HepG2 (cell line): ENCODE data around the gene MXRA7. TPM values are rescaled to one million over a fixed set of nuclear protein-coding genes. Genes with fewer than 3 reads are reported as not detected.
A peak's percentile ranks its signal among the peaks of the same experiment; 100 is the strongest.

Experiments
- ATAC-seq: fragments of 200-7000 bp; cut with Tn5 transposase; 3 replicates; pipeline ENCODE4 v1.9.1; 2020; ENCODE audit warnings: mild to moderate bottlenecking, moderate library complexity
- BruUV-seq: library from RNA; stranded (reverse); fragments of 400-500 nt; replicated peaks from 2 replicates; lab custom pipeline; 2021; lab: Mats Ljungman, UMichigan
- CTCF ChIA-PET: fragments of 300-600 bp; formaldehyde crosslinking; extraction: SDS; loops from one replicate; lab custom pipeline; 2021; ENCODE audit warnings: low total read pairs, inconsistent platforms, low intra/inter-chr PET ratio; lab: Yijun Ruan, JAX
- POLR2A ChIA-PET: fragments of 350-600 bp; sonication (Branson Sonifier 250); formaldehyde crosslinking; loops from one replicate; lab custom pipeline; 2020; ENCODE audit warnings: antibody characterized with exemption, inconsistent platforms; lab: Yijun Ruan, JAX
- DNase-seq: peaks from one replicate; pipeline ENCODE4 v3.0.0-alpha.2; 2015; ENCODE audit warnings: low spot score
- FAIRE-seq: peaks from 3 replicates; lab custom pipeline; 2011; peaks lifted over from hg19 to GRCh38; lab: Jason Lieb, UNC
- H2AFZ ChIP-seq: one replicate; pipeline ENCODE4 v1.6.1; 2011; ENCODE audit warnings: low read length, inconsistent platforms
- H3K27ac ChIP-seq: fragments of 300-600 bp; 3 replicates; pipeline ENCODE4 v1.8.0; 2011; ENCODE audit warnings: mixed run types, mild to moderate bottlenecking, mixed read lengths, low read length, inconsistent platforms; ENCODE audit not compliant: insufficient read depth; ENCODE audit errors: extremely low read length
- H3K27me3 ChIP-seq, 2 experiments: fragments of 200-600 bp in 1 of 2; 2 replicates in 1 of 2; 3 replicates in 1 of 2; pipeline versions ENCODE4 v1.6.0 to v1.8.0; 2011; ENCODE audit warnings: low read length in 2 of 2, mild to moderate bottlenecking in 2 of 2, moderate library complexity in 2 of 2, inconsistent platforms in 1 of 2; ENCODE audit not compliant: insufficient read depth in 2 of 2, control insufficient read depth in 1 of 2
- H3K36me3 ChIP-seq, 2 experiments: fragments of 200-600 bp in 1 of 2; replicated peaks in 1 of 2; 2 replicates in 1 of 2; 3 replicates in 1 of 2; pipeline versions ENCODE4 v1.5.1 to v1.8.0; 2011; ENCODE audit warnings: low read length in 2 of 2, inconsistent platforms in 1 of 2; ENCODE audit not compliant: insufficient read depth in 2 of 2, control insufficient read depth in 1 of 2
- H3K4me1 ChIP-seq: 2 replicates; pipeline ENCODE4 v1.5.1; 2012; ENCODE audit warnings: low read length, inconsistent platforms; ENCODE audit not compliant: insufficient read depth
- H3K4me2 ChIP-seq: 2 replicates; pipeline ENCODE4 v1.6.0; 2011; ENCODE audit warnings: low read depth, low read length, inconsistent platforms
- H3K4me3 ChIP-seq, 3 experiments: fragments of 200-600 bp in 1 of 3; sonication (generic), shearing (Covaris generic) in 1 of 3; replicated peaks in 1 of 3; 2 replicates each; pipeline ENCODE4 v1.5.1; 2011 to 2016; ENCODE audit warnings: low read length in 3 of 3, inconsistent platforms in 2 of 3, low read depth in 2 of 3, mild to moderate bottlenecking in 2 of 3, control low read depth in 1 of 3, mixed read lengths in 1 of 3; ENCODE audit not compliant: insufficient read depth in 1 of 3
- H3K79me2 ChIP-seq: one replicate; pipeline ENCODE4 v1.6.1; 2011; ENCODE audit warnings: low read length, inconsistent platforms; ENCODE audit not compliant: insufficient read depth
- H3K9ac ChIP-seq: 2 replicates; pipeline ENCODE4 v1.6.0; 2011; ENCODE audit warnings: mild to moderate bottlenecking, low read depth, low read length, inconsistent platforms; ENCODE audit not compliant: insufficient read depth
- H3K9me3 ChIP-seq: 2 replicates; pipeline ENCODE4 v1.5.1; 2012; ENCODE audit warnings: mild to moderate bottlenecking, low read length
- H4K20me1 ChIP-seq: 2 replicates; pipeline ENCODE4 v1.6.0; 2011; ENCODE audit warnings: inconsistent platforms, mild to moderate bottlenecking, low read length, moderate library complexity; ENCODE audit not compliant: insufficient read depth
- MTA1 ChIP-seq: sonication (generic); formaldehyde crosslinking; IDR thresholded peaks from 2 replicates; pipeline ENCODE4 v1.4.0; 2020; ENCODE audit warnings: missing genetic modification reagents, mild to moderate bottlenecking, borderline replicate concordance
- NR2F2 ChIP-seq: IDR thresholded peaks from 2 replicates; pipeline ENCODE4 v1.6.1; 2012; ENCODE audit warnings: low read depth, inconsistent platforms, borderline replicate concordance
- SSRP1 ChIP-seq: IDR thresholded peaks from 2 replicates; pipeline ENCODE4 v1.6.1; 2016; ENCODE audit warnings: control low read depth
- ZBTB38 ChIP-seq: sonication (generic); formaldehyde crosslinking; IDR thresholded peaks from 2 replicates; pipeline ENCODE4 v1.5.1; 2020; ENCODE audit warnings: mild to moderate bottlenecking, missing genetic modification reagents
- ZNF83 ChIP-seq: sonication (generic); formaldehyde crosslinking; IDR thresholded peaks from 2 replicates; pipeline ENCODE4 v1.4.0; 2020; ENCODE audit warnings: missing genetic modification reagents, mild to moderate bottlenecking, borderline replicate concordance
- WGBS: methylation state at CpG from one replicate; pipeline ENCODE4 v1.1.6; 2017; ENCODE audit warnings: low lambda C conversion rate; 5-methylcytosine and 5-hydroxymethylcytosine counted together
- in situ Hi-C: cut with HindIII; loops from 2 replicates; pipeline ENCODE4 v1.10.0; 2017; ENCODE audit warnings: low pct_unique_long_range_greater_than_20kb; ENCODE audit not compliant: extremely low pct_ligation_motif_present
- intact Hi-C: fragments of 100-400 bp; cut with micrococcal nuclease; formaldehyde crosslinking; loops from one replicate; pipeline ENCODE4 v1.10.0; 2022; ENCODE audit not compliant: unreplicated experiment
- polyA plus RNA-seq, 8 experiments: library from polyadenylated mRNA; depleted of rRNA in 3 of 8; stranded (reverse) in 7 of 8; unstranded in 1 of 8; fragments of >200 nt; fragmentation: Illumina TruSeq in 4 of 8; extraction: Trizol in 4 of 8; gene quantifications; 2 replicates each; pipeline versions ENCODE4 v1.2.1 to v1.2.3, GENCODE V29; 2011 to 2016; ENCODE audit warnings: low read depth in 4 of 8, missing spikeins in 1 of 8, mixed read lengths in 1 of 8; ENCODE audit not compliant: insufficient read depth in 1 of 8
- total RNA-seq, 5 experiments: library from RNA; depleted of rRNA; stranded (reverse); fragments of >200 nt; fragmentation: Illumina TruSeq; extraction: Trizol; gene quantifications; 2 replicates each; pipeline ENCODE4 v1.2.3, GENCODE V29; 2016; ENCODE audit warnings: low read depth in 1 of 5
- TF ChIP-seq, protein P1 (sequence below): sonication (generic); formaldehyde crosslinking; IDR thresholded peaks from 2 replicates; pipeline ENCODE4 v1.4.0; 2020; ENCODE audit warnings: low read depth, mild to moderate bottlenecking, missing genetic modification reagents
- TF ChIP-seq, protein P2 (sequence below), 2 experiments: sonication (generic) in 1 of 2; formaldehyde crosslinking in 1 of 2; IDR thresholded peaks; 2 replicates each; pipeline versions ENCODE4 v1.4.0 to v1.6.1; 2018 to 2020; ENCODE audit warnings: missing genetic modification reagents in 2 of 2, borderline replicate concordance in 1 of 2, low read depth in 1 of 2, mild to moderate bottlenecking in 1 of 2, missing biosample characterization in 1 of 2
- TF ChIP-seq, protein P3 (sequence below): sonication (generic); formaldehyde crosslinking; IDR thresholded peaks from 2 replicates; pipeline ENCODE4 v1.9.0; 2021; ENCODE audit warnings: missing genetic modification reagents, mild to moderate bottlenecking, borderline replicate concordance
- TF ChIP-seq, protein P4 (sequence below): conservative IDR thresholded peaks from 2 replicates; pipeline ENCODE4 v1.6.1; 2018; ENCODE audit warnings: missing genetic modification reagents

MXRA7 gene
- total and polyA plus RNA-seq, 2 of the 13 experiments (the other 11 are each of a cell fraction or from before 2014, with no cell fraction given), result 44.8 to 112 TPM

DNA sequence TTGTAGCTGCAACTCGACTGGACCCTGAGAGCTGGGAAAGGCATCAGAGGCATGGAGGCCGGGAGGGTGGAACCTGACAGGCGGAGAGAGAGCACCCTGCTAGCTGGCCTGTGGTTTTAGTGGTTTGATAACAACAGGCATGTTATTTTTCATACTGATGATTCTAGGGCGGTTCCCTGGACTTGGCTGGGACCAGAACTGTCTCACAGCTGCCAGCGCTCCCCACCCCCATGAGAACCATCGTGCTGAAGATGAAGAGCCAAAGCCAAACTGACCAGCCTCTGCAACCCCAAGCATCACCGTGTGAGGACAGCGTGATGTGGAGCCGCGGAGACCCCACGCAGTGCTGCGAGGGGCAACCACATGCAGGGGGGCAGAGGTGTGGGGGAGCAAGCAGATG lies 28.5 kb downstream of the MXRA7 start:
- Histone ChIP-seq H3K27me3 (no peaks in the 10 kb centered on the region), H3K9ac (no peak overlapping the region)
- TF ChIP-seq, protein P1, sequence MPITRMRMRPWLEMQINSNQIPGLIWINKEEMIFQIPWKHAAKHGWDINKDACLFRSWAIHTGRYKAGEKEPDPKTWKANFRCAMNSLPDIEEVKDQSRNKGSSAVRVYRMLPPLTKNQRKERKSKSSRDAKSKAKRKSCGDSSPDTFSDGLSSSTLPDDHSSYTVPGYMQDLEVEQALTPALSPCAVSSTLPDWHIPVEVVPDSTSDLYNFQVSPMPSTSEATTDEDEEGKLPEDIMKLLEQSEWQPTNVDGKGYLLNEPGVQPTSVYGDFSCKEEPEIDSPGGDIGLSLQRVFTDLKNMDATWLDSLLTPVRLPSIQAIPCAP (CRISPR knock-in tag), result no peak
- no peak for TF ChIP-seq ZNF83 (CRISPR knock-in tag)
- TF ChIP-seq, all 625 proteins: peak for 0
- H3K79me2 ChIP-seq, result no peaks in the 10 kb centered on the region
- BruUV-seq, result no TSS peak
- peaks cover 27% of the 10 kb centered on the region for H3K4me1 ChIP-seq
- H3K9me3 ChIP-seq, result no peaks in the 10 kb centered on the region
- no peak overlapping the region for H2AFZ ChIP-seq
- FAIRE-seq (no peak), DNase-seq (no peak), ATAC-seq (no peak)
- H3K36me3 ChIP-seq, result peaks cover 5 to 18% of the 10 kb centered on the region in 2 experiments; a peak in 4 of 5 replicates
- POLR2A ChIA-PET, result interaction anchor here (3.0 kb wide), 1 partner anchor 11 kb away, joined by 23 read pairs; no protein-coding TSS in a partner anchor
- H3K27ac ChIP-seq, result no peak overlapping the region
- in situ Hi-C loops (loop anchor here (5.0 kb wide), 1 partner anchor 35 kb away; no protein-coding TSS in a partner anchor), intact Hi-C loops (no loop called here)
- no peak overlapping the region for H3K4me3 ChIP-seq
- 97% methylated on average over 12 of the region's 12 CpGs for WGBS
- H3K4me2 ChIP-seq, result no peak overlapping the region
- no peaks in the 10 kb centered on the region for H4K20me1 ChIP-seq
- CTCF ChIA-PET, result interaction anchor here (1.8 kb wide), 1 partner anchor 33 kb away, joined by 17 read pairs; no protein-coding TSS in a partner anchor

DNA sequence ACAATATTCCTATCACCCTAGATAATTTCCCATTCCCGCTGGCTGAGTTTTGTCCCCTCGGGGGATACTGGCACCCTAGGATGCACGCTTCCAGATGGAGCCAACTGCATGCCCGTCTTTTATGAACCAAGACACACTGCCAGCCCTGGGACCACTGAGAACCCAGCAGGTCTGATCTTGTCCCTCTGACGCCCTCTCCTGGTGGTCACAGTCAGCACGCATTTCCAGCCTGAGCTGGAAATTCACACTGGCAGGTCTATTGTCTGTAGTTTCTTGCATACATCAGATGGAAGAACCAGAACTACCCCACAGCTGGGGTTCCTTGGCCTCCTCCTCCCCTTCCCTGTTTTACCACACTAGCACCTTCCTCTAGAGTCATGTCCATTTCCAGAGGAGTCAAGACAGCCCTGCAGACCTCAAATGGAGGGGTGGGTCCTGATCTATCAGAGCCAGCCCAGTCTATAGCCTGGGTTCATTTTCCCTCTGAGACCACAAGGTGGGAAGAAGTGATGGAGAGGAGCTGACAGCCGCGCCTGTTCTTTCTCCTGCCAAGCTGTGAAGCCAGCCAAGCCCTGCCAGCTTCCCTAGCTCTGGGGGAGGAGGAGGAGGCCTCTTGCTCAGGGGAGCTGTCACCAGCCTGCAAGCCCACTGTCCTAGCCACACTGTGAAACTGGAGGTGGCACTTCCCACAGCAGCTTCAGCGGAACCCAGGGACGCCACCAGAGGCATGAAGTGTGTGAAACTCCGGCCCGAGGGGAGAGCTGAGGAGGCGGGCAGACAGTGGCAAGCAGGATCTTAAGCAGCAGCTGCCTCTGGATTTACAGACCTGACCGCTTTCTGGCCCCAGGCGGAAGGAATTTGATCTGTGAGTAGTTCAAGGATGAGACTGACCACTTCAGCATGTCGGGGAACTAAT lies 29.3 kb downstream of the MXRA7 start:
- no TSS peak for BruUV-seq
- FAIRE-seq (peak; percentile 92), ATAC-seq (peak; percentile 56), DNase-seq (peak; percentile 58)
- Histone ChIP-seq H3K36me3 (peaks cover 5 to 18% of the 10 kb centered on the region in 2 experiments; a peak in 4 of 5 replicates), H3K9me3 (no peaks in the 10 kb centered on the region), H3K79me2 (no peaks in the 10 kb centered on the region), H3K9ac (no peak overlapping the region), H3K4me3 (no peak overlapping the region), H3K27ac (no peak overlapping the region), H3K27me3 (no peaks in the 10 kb centered on the region), H3K4me1 (peaks cover 26% of the 10 kb centered on the region), H3K4me2 (no peak overlapping the region), H2AFZ (no peak overlapping the region), H4K20me1 (no peaks in the 10 kb centered on the region)
- 78% methylated on average over 15 of the region's 16 CpGs for WGBS
- intact Hi-C loops (no loop called here), in situ Hi-C loops (loop anchor here (5.0 kb wide), 1 partner anchor 36 kb away; no protein-coding TSS in a partner anchor)
- ChIA-PET CTCF (interaction anchor here (0.6 to 1.8 kb wide), 4 partner anchors 33 to 159 kb away, joined by 3 to 17 read pairs (median 6); no protein-coding TSS in a partner anchor), POLR2A (interaction anchor here (0.7 to 3.0 kb wide), 6 partner anchors 10 to 124 kb away, joined by 3 to 23 read pairs (median 4); no protein-coding TSS in a partner anchor)
- TF ChIP-seq, protein P2, sequence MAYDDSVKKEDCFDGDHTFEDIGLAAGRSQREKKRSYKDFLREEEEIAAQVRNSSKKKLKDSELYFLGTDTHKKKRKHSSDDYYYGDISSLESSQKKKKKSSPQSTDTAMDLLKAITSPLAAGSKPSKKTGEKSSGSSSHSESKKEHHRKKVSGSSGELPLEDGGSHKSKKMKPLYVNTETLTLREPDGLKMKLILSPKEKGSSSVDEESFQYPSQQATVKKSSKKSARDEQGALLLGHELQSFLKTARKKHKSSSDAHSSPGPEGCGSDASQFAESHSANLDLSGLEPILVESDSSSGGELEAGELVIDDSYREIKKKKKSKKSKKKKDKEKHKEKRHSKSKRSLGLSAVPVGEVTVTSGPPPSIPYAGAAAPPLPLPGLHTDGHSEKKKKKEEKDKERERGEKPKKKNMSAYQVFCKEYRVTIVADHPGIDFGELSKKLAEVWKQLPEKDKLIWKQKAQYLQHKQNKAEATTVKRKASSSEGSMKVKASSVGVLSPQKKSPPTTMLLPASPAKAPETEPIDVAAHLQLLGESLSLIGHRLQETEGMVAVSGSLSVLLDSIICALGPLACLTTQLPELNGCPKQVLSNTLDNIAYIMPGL (CRISPR knock-in tag; IDR thresholded peaks at IDR 0.05; ENCODE audit: borderline replicate concordance in 1 of 2, low read depth in 1 of 2), result peak; percentile 32 to 50; a peak in 2 of 4 replicates
- TF ChIP-seq NR2F2 (no peak), ZBTB38 (CRISPR knock-in tag) (0 out of 2 replicates have a peak, but pooled peaks have one; percentile 20), MTA1 (no peak), SSRP1 (peak; percentile 45; the same call in 1 of the 2 replicates)
- TF ChIP-seq, protein P3, sequence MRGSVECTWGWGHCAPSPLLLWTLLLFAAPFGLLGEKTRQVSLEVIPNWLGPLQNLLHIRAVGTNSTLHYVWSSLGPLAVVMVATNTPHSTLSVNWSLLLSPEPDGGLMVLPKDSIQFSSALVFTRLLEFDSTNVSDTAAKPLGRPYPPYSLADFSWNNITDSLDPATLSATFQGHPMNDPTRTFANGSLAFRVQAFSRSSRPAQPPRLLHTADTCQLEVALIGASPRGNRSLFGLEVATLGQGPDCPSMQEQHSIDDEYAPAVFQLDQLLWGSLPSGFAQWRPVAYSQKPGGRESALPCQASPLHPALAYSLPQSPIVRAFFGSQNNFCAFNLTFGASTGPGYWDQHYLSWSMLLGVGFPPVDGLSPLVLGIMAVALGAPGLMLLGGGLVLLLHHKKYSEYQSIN, result no peak
- TF ChIP-seq, protein P4, sequence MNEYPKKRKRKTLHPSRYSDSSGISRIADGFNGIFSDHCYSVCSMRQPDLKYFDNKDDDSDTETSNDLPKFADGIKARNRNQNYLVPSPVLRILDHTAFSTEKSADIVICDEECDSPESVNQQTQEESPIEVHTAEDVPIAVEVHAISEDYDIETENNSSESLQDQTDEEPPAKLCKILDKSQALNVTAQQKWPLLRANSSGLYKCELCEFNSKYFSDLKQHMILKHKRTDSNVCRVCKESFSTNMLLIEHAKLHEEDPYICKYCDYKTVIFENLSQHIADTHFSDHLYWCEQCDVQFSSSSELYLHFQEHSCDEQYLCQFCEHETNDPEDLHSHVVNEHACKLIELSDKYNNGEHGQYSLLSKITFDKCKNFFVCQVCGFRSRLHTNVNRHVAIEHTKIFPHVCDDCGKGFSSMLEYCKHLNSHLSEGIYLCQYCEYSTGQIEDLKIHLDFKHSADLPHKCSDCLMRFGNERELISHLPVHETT (CRISPR knock-in tag), result no peak
